Peyer's patch (tissue), 4 donors: ENCODE data around the gene IQGAP3.

Source experiments
- CTCF ChIP-seq, 6 experiments: fragments of 450-650 bp in 4 of 6; fragments of 200-600 bp in 2 of 6; sonication (generic) in 1 of 6; IDR thresholded peaks; one replicate each; pipeline ENCODE4 v1.5.1; 2017 to 2019; ENCODE audit warnings: antibody characterized with exemption in 6 of 6, mild to moderate bottlenecking in 3 of 6, moderate library complexity in 1 of 6
- POLR2A ChIP-seq, 2 donors: fragments of 450-650 bp; IDR thresholded peaks; one replicate each; pipeline ENCODE4 v1.5.1; 2017; ENCODE audit warnings: antibody characterized with exemption in 2 of 2, mild to moderate bottlenecking in 2 of 2, moderate library complexity in 2 of 2

DNA sequence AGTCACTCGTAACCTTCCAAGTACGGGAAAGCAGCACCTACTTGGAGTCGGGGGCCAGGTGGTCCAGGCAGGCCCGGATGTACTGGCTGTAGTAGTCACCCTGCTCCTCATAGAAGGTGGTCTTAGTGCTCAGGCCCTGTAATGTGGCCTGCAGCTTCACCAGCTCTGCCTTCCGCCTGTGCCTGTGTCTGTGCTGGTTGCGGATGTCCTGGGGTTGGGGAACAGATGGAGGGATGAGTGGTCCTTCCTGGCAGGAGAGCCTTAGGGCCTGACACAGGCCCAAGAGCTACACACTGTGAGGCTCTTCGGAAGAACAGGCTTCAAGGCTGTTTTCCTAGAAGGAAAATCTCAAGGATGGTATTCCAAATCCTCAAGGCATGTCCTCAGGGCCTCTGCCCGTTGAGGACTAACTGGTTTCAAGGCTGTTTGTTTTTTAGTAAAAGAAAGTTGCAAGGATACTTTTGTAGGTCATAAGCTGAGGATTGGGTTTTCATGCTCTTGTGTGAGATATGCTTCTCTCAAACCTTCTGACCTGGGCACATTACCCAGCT is 43.4 kb downstream of the IQGAP3 start:
- TF ChIP-seq CTCF (IDR thresholded peaks at IDR 0.05) (no peak), POLR2A (IDR thresholded peaks at IDR 0.05) (no peak)
